AG04450 (cell line): ENCODE results near the gene OR4D9. TPM values are rescaled to one million over a fixed set of nuclear protein-coding genes. Genes with fewer than 3 reads are reported as not detected.

Experiments used
- CTCF ChIA-PET: fragments of 300-600, 350-600 bp; formaldehyde crosslinking; extraction: SDS; loops from one replicate; lab custom pipeline; 2022; ENCODE audit warnings: antibody characterized with exemption, inconsistent platforms; lab: Charles Lee
- POLR2A ChIA-PET: fragments of 350-600 bp; formaldehyde crosslinking; extraction: SDS; loops from one replicate; lab custom pipeline; 2021; ENCODE audit warnings: antibody characterized with exemption, inconsistent platforms; lab: Yijun Ruan, JAX
- DNase-seq: peaks from one replicate; pipeline ENCODE4 v3.0.0-alpha.2; 2011; ENCODE audit warnings: low read depth, low spot score
- H3K27ac ChIP-seq: one replicate; pipeline ENCODE4 v1.5.1; 2012; ENCODE audit warnings: low read depth, low read length, control low read depth
- H3K27me3 ChIP-seq: one replicate; pipeline ENCODE4 v1.6.0; 2012; ENCODE audit warnings: low read length; ENCODE audit not compliant: control insufficient read depth, insufficient read depth
- H3K4me3 ChIP-seq: 2 replicates; pipeline ENCODE4 v1.5.1; 2011; ENCODE audit warnings: mild to moderate bottlenecking, low read depth, low read length, control low read depth
- H3K9me3 ChIP-seq: 2 replicates; pipeline ENCODE4 v1.5.1; 2012; ENCODE audit warnings: low read length; ENCODE audit not compliant: control insufficient read depth, insufficient read depth
- CTCF ChIP-seq: IDR thresholded peaks from 2 replicates; pipeline ENCODE4 v1.5.1; 2011; ENCODE audit warnings: low read depth, low read length, control low read depth, inconsistent platforms
- polyA plus RNA-seq: library from polyadenylated mRNA; depleted of rRNA; stranded (reverse); fragments of >200 nt; gene quantifications from 2 replicates; pipeline ENCODE4 v1.2.3, GENCODE V29; 2011

OR4D9 gene
- polyA plus RNA-seq, 1 experiment: not detected

GRCh38 chr11:59520741-59521140, 9.4 kb downstream of the OR4D9 start:
- POLR2A ChIA-PET: no interaction called here
- no peak for TF ChIP-seq CTCF
- CTCF ChIA-PET: interaction anchor here (0.7 to 1.0 kb wide), 2 partner anchors 16 to 191 kb away, joined by 3 read pairs; no protein-coding TSS in a partner anchor
- Histone ChIP-seq H3K27me3 (peaks cover 3% of the 10 kb centered on the region), H3K4me3 (no peak overlapping the region), H3K27ac (no peak overlapping the region), H3K9me3 (no peaks in the 10 kb centered on the region)
- no peak for DNase-seq

- Histone ChIP-seq H3K9me3 (no peaks in the 10 kb centered on the region), H3K27me3 (peaks cover 6% of the 10 kb centered on the region), H3K4me3 (no peak overlapping the region), H3K27ac (no peak overlapping the region)
- ChIA-PET CTCF (interaction anchor here (2.5 kb wide), 1 partner anchor 14 kb away, joined by 9 read pairs; no protein-coding TSS in a partner anchor), POLR2A (no interaction called here)
- DNase-seq: no peak
- no peak for TF ChIP-seq CTCF
Observed at GRCh38 chr11:59523541-59523940, 12.2 kb downstream of the OR4D9 start.

GRCh38 chr11:59528711-59529110, 17.4 kb downstream of the OR4D9 start:
- ChIA-PET CTCF (interaction anchor here (1.3 to 3.7 kb wide), 3 partner anchors 9 to 226 kb away, joined by 3 to 16 read pairs (median 4); no protein-coding TSS in a partner anchor), POLR2A (no interaction called here)
- Histone ChIP-seq H3K27me3 (peaks cover 10% of the 10 kb centered on the region), H3K4me3 (no peak overlapping the region), H3K9me3 (no peaks in the 10 kb centered on the region), H3K27ac (no peak overlapping the region)
- no peak for DNase-seq
- TF ChIP-seq CTCF: no peak

GRCh38 chr11:59532620-59533019, 21.3 kb downstream of the OR4D9 start:
- ChIA-PET POLR2A (no interaction called here), CTCF (interaction anchor here (0.9 to 1.2 kb wide), 3 partner anchors 147 to 387 kb away, joined by 5 to 6 read pairs (median 6); no protein-coding TSS in a partner anchor)
- peaks cover 6% of the 10 kb centered on the region for H3K27me3 ChIP-seq
- DNase-seq: no peak
- H3K4me3 ChIP-seq: no peak overlapping the region
- no peak overlapping the region for H3K27ac ChIP-seq
- TF ChIP-seq CTCF: no peak
- H3K9me3 ChIP-seq: no peaks in the 10 kb centered on the region

GRCh38 chr11:59534676-59535075, 23.3 kb downstream of the OR4D9 start:
- POLR2A ChIA-PET: no interaction called here
- CTCF ChIA-PET: interaction anchor here (1.1 to 1.5 kb wide), 2 partner anchors 145 to 146 kb away, joined by 3 read pairs; no protein-coding TSS in a partner anchor

More at GRCh38 chr11:59534676-59535075, 23.3 kb downstream of the OR4D9 start:
- TF ChIP-seq CTCF: no peak
- no peak for DNase-seq
- Histone ChIP-seq H3K27me3 (no peaks in the 10 kb centered on the region), H3K27ac (no peak overlapping the region), H3K4me3 (no peak overlapping the region), H3K9me3 (no peaks in the 10 kb centered on the region)
